A673 (cell line): ENCODE data around the gene TSGA10.

ENCODE experiments used
- EZH2 ChIP-seq: fragments of 200-600 bp; sonication (generic); IDR thresholded peaks from 2 replicates; pipeline ENCODE4 v1.6.1; 2017; ENCODE audit warnings: borderline replicate concordance, low read depth, mild to moderate bottlenecking, mixed read lengths, antibody characterized with exemption, low read length; ENCODE audit not compliant: poor library complexity, severe bottlenecking
- TF ChIP-seq, protein P1 (sequence below): fragments of 300-800, 200-600 bp; sonication (generic); conservative IDR thresholded peaks from 2 replicates; pipeline ENCODE4 v1.5.1; 2017; ENCODE audit warnings: low read depth, mild to moderate bottlenecking, antibody characterized with exemption, low read length, moderate library complexity, mixed read lengths

DNA sequence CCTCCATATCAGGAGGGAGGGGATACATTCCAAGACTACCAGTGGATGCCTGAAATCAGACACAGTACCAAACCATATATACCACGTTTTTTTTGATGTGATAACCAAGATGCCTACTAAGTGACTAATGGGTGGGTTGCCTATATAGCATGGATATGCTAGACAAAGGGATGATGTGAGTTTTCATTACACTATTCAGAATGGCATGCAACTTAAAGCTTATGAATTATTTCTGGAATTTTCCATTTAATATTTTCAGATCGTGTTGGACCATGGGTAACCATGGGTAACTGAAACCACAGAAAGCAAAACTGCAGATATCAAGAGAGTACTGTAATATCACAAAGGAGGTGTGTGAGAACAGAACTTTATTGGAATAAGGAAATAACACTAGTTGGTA is 179.1 kb downstream of the TSGA10 start:
- TF ChIP-seq, protein P1, sequence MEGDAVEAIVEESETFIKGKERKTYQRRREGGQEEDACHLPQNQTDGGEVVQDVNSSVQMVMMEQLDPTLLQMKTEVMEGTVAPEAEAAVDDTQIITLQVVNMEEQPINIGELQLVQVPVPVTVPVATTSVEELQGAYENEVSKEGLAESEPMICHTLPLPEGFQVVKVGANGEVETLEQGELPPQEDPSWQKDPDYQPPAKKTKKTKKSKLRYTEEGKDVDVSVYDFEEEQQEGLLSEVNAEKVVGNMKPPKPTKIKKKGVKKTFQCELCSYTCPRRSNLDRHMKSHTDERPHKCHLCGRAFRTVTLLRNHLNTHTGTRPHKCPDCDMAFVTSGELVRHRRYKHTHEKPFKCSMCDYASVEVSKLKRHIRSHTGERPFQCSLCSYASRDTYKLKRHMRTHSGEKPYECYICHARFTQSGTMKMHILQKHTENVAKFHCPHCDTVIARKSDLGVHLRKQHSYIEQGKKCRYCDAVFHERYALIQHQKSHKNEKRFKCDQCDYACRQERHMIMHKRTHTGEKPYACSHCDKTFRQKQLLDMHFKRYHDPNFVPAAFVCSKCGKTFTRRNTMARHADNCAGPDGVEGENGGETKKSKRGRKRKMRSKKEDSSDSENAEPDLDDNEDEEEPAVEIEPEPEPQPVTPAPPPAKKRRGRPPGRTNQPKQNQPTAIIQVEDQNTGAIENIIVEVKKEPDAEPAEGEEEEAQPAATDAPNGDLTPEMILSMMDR: no peak
- TF ChIP-seq EZH2: no peak
